GM18868 (cell line): ENCODE data around the gene SLC16A5.

Experiments used
- ATAC-seq: cut with Tn5 transposase; IDR thresholded peaks from one replicate; pipeline ENCODE4 v1.9.1; 2021; ENCODE audit warnings: mild to moderate bottlenecking, moderate library complexity; ENCODE audit not compliant: unreplicated experiment

SLC16A5 gene

DNA sequence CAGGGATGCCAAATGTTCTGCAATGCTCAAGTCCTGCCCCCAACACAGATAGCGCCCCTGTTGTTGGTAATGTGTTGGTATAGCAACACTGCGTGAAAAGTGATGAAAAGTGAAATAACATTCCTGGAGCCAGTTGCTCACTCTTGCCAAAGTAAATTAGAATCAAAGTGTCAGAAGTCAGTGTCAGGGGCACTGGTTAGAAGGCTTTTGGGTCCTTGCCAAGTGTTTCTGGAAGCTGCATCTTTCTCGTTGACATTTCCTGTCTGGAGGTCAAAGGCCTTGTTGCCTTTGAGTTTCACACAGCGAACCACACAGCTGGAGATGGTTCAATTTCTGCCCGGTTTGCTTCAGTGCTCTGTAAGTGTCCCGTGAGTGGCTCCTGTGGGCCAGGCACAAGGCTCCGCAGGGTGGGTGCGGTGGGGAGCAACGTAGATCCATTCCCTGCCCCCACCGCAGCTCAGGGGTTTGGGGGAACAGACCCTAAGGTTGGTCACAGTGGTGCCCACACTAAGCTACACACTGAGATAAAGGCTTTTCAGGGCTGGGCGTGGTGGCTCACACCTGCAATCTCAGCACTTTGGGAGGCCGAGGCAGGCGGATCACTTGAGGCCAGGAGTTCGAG is 3.6 kb upstream of the SLC16A5 start:
- no peak for ATAC-seq

DNA sequence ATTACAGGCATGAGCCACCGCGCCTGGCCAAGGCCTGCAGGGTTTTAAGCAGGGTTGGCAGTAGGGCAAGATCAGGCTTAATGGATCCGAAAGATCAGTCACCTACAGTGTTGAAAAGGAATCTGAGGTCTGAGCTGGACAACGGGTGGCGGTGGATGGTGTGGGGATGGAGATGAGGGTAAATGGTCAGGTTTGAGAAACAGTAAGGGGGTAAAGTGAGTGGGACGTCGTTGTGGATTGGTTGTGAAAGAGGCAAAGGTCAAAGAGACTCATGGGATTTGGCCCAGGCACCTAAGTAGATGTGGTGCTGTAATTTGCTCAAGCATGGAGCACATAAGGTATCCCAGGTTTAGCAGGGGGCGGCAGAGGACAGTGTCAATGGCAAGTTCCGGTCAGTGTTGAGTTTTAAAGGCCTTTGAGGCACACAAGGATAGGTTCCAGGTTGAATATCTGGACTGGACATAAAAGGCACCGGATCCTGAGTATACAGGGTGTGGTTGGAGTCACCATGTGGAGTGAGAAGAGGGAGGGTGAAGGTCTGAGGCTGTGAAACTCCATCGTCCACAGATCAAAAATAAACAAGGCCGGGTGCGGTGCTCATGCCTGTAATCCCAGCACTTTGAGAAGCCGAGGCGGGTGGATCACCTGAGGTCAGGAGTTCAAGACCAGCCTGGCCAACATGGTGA is 1.1 kb upstream of the SLC16A5 start:
- no peak for ATAC-seq

DNA sequence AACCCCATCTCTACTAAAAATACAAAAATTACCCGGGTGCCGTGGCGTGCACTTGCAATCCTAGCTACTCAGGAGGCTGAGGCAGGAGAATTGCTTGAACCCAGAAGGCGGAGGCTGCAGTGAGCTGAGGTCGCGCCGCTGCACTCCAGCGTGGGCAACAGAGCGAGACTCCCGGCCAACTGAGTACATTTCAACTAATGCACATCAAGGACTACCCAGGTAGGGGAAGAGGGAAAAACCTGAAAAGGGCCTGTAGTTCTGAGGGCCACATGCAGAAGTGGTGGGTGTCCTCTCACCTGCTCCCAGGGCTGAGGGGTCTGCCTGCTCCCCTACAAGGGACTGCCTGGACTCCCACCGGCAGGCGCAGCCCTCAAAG is 584 bp upstream of the SLC16A5 start:
- ATAC-seq, result no peak

DNA sequence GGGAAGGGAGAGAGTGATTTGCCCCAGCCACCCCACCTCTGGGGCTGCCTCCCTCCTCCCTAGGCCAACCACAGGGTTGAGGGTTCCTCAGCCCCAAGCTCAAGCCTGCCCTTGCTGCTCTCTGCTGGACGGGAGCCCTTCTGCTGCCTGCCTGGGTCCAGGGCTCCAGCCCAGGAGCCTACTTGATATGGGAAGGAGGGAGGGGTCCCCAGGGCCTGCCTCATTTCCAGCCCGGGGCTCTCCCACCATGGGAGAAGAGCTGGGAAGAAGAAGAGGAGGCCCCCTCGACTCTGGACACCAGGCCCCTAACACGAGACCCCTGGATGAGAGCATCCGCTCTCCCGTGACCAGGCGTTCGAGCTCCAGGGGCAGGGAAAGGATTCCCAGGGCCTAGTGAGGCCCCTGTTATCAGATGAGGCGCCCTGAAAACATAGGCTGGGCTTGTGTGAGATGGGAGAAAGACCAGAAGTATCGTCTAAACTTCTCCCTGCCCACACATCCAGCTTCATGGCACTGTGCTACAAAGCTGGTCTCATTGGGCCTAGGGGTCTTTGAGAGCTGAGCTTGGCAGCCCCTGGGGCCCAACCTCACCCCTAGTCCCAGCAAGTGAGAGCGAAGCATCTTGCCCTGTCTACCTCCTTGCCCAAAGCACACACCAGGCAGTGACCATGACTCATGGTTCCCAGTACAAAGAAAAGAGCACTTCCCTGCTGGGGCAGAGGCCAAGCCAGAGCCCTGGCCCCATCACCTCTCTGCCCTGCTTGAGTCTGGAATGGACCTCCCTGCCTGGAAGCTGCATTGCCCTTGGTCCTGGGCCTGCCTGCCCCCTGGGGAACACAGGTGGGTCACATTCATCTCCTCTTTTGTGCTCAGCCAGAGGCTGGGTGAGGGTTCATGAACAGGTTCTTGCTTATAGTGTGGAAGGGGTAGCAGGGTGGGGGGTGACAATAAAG is 987 bp downstream of the SLC16A5 start:
- ATAC-seq, result no peak

DNA sequence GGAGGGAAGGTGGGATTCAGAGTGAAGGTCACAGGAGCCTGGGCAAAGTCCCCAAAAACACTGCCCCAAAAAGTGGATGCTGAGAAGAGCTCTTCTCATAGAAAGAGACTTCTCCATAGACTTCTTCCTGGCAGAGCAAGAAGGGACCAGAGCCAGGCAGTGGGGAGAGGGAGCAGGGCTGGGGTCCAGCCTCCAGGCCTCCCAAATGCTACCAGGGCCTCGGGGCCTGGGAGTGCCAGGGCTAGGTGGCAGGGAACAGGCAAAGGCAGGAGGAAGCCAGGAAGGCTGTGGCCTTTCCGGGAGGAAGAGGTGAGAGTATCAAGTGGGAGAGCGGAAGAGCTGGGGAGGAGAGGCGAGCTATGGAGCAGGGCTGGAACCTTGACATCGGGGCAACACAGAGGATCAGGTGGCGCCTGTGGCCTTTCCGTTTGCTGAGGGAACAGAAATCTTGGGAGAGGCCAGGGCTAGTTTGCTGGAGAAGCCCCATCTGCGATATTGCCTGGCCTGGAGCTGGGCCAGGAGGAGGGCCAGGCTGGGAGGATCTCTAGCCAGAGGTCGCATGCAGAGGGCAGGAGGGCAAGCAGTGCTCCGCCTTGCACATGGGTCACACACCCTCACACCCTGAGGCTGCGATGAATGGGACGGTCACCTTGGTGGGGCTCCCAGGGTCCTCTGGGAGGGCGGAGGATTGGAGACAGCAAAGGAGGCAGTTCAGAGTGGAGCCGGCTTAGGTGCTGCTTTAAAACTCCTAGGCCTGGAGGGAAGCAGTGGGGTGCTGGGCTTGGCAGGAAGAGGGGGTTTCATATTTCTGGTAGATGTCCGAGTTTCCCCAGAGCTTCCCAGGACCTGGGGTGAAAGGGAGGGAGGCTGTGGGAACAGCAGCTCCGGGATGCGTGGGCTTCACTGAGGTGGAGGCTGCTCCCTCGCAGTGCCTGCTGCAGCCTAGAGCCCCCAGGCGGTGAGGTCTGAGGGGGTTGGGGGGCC is 3.4 kb downstream of the SLC16A5 start:
- no peak for ATAC-seq

DNA sequence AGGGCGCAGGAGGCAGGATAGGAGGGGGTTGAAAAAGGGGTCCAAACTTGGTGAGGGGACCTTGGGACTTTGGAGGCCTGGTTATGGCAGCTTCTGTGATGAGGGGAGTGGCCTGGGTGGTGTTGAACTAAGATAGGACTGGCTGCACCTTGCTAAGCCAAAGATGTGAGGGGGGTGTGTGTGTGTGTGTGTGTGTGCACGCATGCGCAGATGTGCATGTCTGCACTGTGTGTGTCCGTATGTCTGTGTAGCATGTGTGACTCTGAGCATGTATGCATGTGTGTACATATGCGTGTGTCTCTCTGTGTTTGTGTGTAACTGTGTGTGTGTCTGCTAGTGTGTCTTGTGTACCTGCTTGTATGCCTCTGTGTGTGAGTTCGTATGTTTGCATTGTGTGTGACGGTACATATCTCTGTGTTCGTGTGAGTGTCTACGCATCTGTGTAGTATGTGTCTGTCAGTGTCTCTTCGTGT is 4.1 kb downstream of the SLC16A5 start:
- ATAC-seq, result no peak

DNA sequence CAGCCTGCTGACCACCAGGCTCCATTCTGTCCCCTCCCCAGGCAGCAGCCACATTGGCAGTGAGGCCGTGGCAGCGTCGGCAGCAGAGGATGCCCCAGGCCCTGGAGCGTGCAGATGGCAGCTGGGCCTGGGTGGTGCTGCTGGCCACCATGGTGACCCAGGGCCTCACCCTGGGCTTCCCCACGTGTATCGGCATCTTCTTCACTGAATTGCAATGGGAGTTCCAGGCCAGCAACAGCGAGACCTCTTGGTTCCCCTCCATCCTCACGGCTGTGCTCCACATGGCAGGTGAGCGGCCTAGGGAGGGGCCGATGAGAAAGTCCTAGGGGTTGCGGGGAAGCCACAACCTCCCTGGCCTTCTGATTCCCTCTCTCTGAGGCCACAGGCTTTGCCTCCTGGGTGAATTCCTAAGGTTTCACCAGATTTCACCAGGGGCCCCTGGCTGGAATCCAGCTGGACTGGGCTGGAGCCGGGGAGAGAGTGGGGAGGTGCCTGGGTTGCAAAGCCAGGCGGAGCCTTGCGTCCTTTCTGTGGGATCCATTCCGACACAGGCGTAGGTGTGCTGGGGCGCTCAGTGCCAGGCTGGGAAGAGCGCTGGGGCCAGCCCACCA is 5.9 kb downstream of the SLC16A5 start:
- ATAC-seq, result no peak

DNA sequence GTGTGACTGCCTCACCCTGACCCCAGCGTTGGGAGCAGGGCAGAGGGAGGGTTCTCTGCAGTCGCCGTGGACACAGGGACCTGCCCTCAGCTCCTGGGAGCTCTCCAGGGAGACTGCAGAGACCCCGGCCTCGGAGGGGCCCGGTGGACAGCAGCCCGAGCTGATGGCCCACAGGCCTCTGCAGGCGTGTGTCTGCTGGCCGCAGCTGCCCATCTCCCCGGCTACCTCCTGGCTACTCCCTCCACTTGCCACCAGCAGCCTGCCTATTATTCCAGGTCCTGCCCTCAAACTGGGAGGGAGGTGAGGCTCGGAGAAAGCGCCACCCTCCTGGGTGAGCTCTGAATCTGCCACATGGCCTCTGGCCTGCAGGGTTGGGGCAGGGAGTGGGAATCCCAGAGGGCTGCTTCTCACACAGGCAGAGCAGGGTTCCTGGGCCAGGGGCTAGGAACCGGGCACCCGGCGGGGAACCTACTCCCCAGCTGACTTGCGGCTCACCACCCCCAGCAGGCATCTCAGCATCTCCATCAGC is 7.2 kb downstream of the SLC16A5 start:
- ATAC-seq, result no peak

DNA sequence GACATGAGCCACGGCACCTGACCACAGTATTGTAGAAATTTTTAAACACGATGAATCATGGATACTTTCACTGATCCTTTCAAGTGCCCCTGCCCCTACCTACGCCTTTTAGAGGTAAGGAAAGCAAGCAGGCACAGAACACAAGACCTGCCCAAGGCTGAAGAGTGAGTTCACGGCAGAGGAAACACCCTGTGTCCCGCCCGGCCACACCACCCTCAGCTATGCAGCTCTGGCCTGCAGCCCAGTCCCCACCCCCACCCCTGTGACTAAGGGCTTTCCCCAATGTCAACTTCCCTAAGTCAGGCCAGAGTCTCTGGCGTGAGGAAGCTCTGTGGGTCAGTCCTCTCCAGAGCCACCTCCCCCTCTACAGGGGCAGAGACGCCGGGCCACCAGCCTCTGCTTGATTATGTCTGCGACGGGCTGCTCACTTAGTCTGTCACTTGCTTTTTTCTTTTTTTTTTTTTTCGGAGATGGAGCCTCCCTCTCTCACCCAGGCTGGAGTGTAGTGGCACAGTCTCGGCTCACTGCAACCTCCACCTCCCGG is 8.4 kb downstream of the SLC16A5 start:
- ATAC-seq, result no peak

DNA sequence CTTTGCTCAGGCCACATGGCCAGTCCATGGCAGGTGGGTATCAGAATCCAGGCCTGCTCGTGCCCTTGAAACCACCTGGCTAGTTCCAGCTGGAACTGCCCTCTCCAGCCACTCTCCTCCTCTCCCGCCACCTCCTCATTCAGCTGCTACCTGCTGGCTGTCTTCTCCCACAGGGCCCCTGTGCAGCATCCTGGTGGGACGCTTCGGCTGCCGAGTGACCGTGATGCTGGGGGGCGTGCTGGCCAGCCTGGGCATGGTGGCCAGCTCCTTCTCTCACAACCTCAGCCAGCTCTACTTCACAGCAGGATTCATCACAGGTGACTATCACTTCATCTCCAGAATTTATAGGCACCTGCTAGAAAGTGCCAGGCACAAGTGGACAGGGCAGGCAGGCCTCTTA is 10.1 kb downstream of the SLC16A5 start:
- ATAC-seq, result no peak

DNA sequence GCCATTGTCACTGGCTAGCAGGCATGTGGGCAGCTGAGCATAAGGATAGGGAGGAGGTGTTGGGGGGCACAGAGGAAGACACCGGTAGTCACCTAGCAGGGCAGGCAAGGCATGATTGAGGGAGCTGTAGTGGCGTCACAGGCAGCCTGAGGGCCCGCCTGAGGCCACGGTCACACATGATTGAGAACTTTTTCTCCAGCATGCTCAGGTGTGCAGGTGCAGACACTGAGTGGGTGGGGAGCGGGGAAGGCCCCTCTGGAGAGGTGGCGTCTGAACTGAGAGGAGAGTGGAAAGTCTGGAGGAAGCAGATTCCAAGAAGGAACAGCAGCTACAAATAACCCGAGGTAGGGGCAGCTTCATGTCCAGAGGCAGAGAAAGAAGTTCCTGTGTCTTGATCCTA is 11.1 kb downstream of the SLC16A5 start:
- no peak for ATAC-seq

DNA sequence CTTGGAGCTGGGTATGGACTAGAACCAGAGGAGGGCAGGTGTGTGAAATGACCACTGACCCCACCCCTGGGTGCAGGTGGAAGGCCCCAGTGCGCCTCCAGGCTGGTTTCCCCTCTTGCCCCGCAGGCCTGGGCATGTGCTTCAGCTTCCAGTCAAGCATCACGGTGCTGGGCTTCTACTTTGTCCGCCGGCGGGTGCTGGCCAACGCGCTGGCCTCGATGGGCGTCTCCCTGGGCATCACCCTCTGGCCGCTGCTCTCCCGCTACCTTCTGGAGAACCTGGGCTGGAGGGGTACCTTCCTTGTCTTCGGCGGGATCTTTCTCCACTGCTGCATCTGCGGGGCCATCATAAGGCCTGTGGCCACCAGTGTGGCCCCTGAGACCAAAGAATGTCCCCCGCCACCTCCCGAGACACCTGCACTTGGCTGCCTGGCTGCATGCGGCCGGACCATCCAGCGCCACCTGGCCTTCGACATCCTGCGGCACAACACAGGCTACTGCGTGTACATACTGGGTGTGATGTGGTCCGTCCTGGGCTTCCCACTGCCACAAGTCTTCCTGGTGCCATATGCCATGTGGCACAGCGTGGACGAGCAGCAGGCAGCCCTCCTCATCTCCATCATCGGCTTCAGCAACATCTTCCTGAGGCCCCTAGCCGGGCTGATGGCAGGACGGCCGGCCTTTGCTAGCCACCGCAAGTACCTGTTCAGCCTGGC is 12.3 kb downstream of the SLC16A5 start:
- ATAC-seq, result no peak

DNA sequence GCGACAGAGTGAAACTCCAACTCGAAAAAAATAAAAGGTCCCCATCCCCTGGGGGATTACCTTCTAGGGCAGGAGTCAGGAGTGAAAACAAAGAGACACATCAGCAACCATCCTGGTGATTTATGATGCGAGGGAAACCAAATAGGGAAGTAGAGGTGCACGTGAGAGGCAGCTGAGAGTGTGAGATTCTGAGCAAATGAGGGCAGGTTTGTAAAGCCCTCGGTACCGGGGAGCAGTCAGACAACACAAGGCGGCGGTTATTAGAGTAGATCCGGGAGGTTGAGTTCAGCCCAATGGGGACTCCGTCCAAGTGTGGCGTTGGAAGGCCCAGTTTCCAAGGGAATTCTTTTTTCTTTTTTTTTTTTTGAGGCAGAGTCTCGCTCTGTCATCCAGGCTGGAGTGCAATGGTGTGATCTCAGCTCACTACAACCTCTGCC is 14.6 kb downstream of the SLC16A5 start:
- peak; percentile 53 for ATAC-seq

DNA sequence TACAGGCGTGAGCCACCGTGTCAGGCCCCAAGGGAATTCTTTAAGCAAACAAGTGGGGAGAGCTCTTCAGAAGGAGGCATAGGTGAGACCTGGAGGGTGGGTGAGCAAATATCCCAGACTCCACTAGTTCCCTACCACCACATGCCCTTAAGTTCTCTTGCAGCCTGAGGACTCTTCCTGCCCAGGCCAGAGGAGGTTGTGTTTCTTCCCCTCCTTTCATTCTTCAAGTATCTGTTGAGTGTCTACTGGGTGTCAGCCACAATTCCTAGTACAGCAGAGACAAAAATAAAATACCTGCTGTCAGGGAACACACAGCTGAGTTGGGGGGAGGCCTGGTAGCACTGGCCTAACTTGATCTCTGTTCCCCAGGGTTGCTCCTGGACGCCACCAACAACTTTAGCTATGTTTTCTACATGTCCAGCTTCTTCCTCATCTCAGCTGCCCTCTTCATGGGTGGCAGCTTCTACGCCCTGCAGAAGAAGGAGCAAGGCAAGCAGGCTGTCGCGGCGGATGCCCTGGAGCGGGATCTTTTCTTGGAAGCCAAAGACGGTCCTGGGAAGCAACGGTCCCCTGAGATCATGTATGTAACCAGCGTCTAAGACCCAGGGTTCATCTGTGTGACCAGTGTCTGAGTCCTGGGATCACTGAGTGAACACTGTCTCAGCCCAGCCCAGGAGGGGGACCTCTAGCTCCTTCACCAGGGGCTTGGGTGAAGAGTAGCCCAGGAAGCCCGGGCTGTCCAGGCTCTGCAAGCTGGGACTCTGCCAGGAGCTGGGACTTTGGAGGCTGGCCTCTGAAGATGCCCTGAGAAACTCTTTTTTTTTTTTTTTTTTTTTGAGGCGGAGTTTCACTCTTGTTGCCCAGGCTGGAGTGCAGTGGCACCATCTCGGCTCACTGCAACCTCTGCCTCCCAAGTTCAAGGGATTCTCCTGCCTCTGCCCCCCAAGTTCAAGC is 16.1 kb downstream of the SLC16A5 start:
- ATAC-seq, result no peak

DNA sequence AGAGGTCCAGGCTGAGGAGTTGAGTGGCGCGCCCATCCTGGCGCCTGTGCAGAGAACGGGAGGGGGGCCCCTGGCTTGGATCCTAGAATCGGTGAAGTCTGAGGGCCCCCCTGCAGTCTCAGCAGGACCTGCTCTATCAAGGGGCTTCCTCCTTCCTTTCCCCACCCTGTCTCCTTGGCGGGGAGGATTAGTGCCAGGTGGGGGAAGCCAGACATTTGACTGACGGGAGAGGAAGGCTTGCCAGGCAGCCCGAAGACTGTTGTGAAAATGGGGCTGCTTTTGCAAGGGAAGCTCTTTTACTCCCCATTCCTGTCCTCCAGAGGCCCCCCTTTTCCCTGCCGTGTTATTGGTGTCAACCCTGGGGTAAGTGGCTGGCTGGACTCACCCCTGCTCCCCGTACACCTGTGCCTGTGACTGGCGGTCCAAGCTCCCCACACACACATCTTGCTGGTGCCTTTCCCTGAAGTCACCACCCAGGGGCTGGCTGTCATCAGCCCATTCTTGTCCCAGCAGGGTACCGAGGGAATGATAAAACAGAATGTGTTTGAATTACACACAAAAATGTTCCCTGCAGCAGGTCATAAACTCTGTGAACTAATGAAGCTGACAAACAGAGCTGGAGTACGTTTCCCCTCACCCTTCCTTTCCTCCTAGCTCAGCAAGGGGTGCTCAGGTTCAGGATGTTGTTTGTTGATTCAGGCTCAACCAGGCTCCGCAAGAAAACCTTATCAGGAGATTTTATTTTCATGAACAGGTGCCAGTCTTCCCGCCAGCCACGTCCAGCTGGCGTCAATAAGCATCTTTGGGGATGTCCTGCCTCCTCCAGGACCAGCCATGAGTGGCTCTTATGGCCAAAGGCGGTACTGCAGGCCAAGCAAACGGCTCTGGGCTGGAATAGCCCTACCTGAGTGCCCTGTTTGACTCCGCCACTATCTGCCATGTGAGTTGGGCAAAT is 17.6 kb downstream of the SLC16A5 start:
- ATAC-seq, result no peak

DNA sequence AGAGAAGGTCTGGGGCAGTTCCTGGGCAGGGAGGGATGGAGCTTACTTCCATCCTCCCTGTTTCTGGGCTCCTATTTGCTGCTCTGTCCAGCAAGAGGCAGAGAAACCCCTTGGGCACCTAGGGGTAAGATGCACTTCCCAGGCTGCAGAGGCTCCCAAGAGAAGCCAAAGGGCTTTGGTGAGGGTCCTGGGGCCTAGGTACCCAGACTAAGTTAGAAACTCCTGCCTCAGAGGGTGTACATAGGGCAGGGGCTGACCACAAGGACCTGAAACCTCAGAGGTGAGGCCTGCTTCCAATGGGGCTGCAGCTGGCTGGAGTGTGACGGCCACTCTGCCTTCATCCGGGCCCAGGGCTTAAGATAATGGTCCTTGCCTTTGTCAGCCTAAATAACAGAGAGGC is 20.4 kb downstream of the SLC16A5 start:
- ATAC-seq, result no peak

DNA sequence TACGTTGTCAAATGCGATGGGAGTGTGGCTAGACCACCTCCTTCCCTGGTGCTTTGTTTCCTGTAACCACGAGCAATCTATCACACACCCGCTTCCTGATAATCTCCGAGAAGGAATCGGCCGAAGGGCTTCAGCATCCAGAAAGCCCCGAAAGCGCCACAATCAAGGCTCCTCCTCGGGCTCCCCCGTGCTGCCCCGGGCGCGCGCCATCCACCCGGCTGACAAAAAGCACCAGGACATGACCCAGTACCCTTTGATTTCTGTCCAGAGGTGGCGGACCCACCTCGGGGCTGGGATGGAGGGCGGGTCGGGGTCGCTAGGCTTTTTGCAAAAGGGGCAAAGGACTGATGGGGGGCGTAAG is 21.3 kb downstream of the SLC16A5 start:
- no peak for ATAC-seq
